Kidney (tissue), 14 donors: Measurements from ENCODE around the gene TBK1. TPM values are rescaled to one million over a fixed set of nuclear protein-coding genes. Genes with fewer than 3 reads are reported as not detected.

ENCODE experiments used
- DNase-seq, 5 donors: peaks; one replicate each; pipeline ENCODE4 v3.0.0-alpha.2; 2013 to 2020
- FAIRE-seq: peaks from 2 replicates; lab custom pipeline; 2012; peaks lifted over from hg19 to GRCh38; lab: Jason Lieb, UNC
- H3K27ac ChIP-seq, 2 donors: one replicate each; pipeline ENCODE4 v1.7.0; 2013; ENCODE audit warnings: low read depth in 2 of 2, low read length in 2 of 2, inconsistent platforms in 1 of 2
- H3K27me3 ChIP-seq: one replicate; pipeline ENCODE4 v1.7.1; 2013; ENCODE audit warnings: low read length, inconsistent platforms; ENCODE audit not compliant: control insufficient read depth, insufficient read depth
- H3K36me3 ChIP-seq, 3 donors: one replicate each; pipeline versions ENCODE4 v1.7.0 to v1.7.1; 2013; ENCODE audit warnings: low read length in 3 of 3, control low read depth in 1 of 3, inconsistent platforms in 1 of 3; ENCODE audit not compliant: insufficient read depth in 3 of 3, control insufficient read depth in 2 of 3
- H3K4me1 ChIP-seq, 3 donors: one replicate each; pipeline versions ENCODE4 v1.7.0 to v1.7.1; 2013; ENCODE audit warnings: low read length in 3 of 3, inconsistent platforms in 1 of 3, low read depth in 1 of 3; ENCODE audit not compliant: control insufficient read depth in 2 of 3, insufficient read depth in 2 of 3
- H3K4me3 ChIP-seq, 3 donors: one replicate each; pipeline versions ENCODE4 v1.7.0 to v1.8.1; 2013; ENCODE audit warnings: low read length in 3 of 3, control low read depth in 1 of 3, inconsistent platforms in 1 of 3
- H3K9ac ChIP-seq, 3 donors: one replicate each; pipeline versions ENCODE4 v1.7.0 to v1.7.1; 2013; ENCODE audit warnings: low read length in 3 of 3, control low read depth in 1 of 3, inconsistent platforms in 1 of 3
- H3K9me3 ChIP-seq, 3 donors: one replicate each; pipeline versions ENCODE4 v1.7.0 to v1.7.1; 2013; ENCODE audit warnings: low read length in 3 of 3, control low read depth in 1 of 3, inconsistent platforms in 1 of 3; ENCODE audit not compliant: control insufficient read depth in 2 of 3, insufficient read depth in 1 of 3
- CTCF ChIP-seq: IDR thresholded peaks from 3 replicates; pipeline ENCODE4 v1.5.1; 2012; ENCODE audit warnings: mild to moderate bottlenecking, moderate library complexity, borderline replicate concordance; ENCODE audit not compliant: insufficient read depth; ENCODE audit errors: extremely low read depth
- intact Hi-C: fragments of 100-400 bp; cut with DNase I; formaldehyde crosslinking; loops from one replicate; pipeline ENCODE4 v1.11.1; 2022
- polyA plus RNA-seq: library from polyadenylated mRNA; stranded (reverse); fragments of 350-450 nt; fragmentation: Illumina TruSeq; extraction: RNeasy Lipid Tissue Mini Kit (QIAGEN cat#74804); gene quantifications from one replicate; pipeline ENCODE4 v1.2.3, GENCODE V29; 2014; ENCODE audit warnings: low read depth, low replicate concordance; ENCODE audit not compliant: insufficient read depth
- total RNA-seq: library from RNA; stranded (reverse); fragmentation: NEBNext Ultra II Directional; extraction: Animal tissue kit (Norgen Biotek cat#: 25700); gene quantifications from one replicate; pipeline ENCODE4 v1.2.1, GENCODE V29; 2021
- donor health status: control.
- donor health status: control.
- donor health status: control.
- donor health status: control.
- donor health status: control.
- donor health status: DM: yes; HTN: yes; CAD: no.
- donor health status: Normal renal cell carcinoma (clear cell type).

Gene TBK1
- total and polyA plus RNA-seq, 2 donors from 2014 or later, result 9.7 to 21.7 TPM

GRCh38 chr12:64478661-64479060 is 26.7 kb downstream of the TBK1 start:
- Histone ChIP-seq H3K9ac (no peak overlapping the region), H3K4me3 (no peak overlapping the region), H3K27ac (no peak overlapping the region), H3K36me3 (peaks cover 5 to 30% (median 13%) of the 10 kb centered on the region in 3 donors), H3K9me3 (peaks cover 0 to 6% (median 0%) of the 10 kb centered on the region in 3 donors), H3K4me1 (no peaks in the 10 kb centered on the region), H3K27me3 (no peaks in the 10 kb centered on the region)
- no peak for FAIRE-seq
- no peak for DNase-seq
- intact Hi-C loops, result no loop called here
- no peak for TF ChIP-seq CTCF

GRCh38 chr12:64480148-64480547 is 28.2 kb downstream of the TBK1 start:
- no peaks in the 10 kb centered on the region for H3K27me3 ChIP-seq
- no peak overlapping the region for H3K9ac ChIP-seq
- H3K27ac ChIP-seq, result no peak overlapping the region
- peaks cover 0 to 6% (median 0%) of the 10 kb centered on the region in 3 donors for H3K9me3 ChIP-seq
- DNase-seq, result no peak
- FAIRE-seq, result no peak
- peaks cover 4 to 30% (median 6%) of the 10 kb centered on the region in 3 donors for H3K36me3 ChIP-seq
- no peak overlapping the region for H3K4me3 ChIP-seq
- intact Hi-C loops, result no loop called here
- no peak for TF ChIP-seq CTCF
- H3K4me1 ChIP-seq, result no peaks in the 10 kb centered on the region

GRCh38 chr12:64486657-64487056 is 34.7 kb downstream of the TBK1 start:
- intact Hi-C loops, result no loop called here
- Histone ChIP-seq H3K27ac (no peak overlapping the region), H3K36me3 (peaks cover 2 to 35% (median 8%) of the 10 kb centered on the region in 3 donors), H3K9me3 (no peaks in the 10 kb centered on the region), H3K4me3 (no peak overlapping the region), H3K4me1 (no peaks in the 10 kb centered on the region), H3K27me3 (no peaks in the 10 kb centered on the region), H3K9ac (no peak overlapping the region)
- DNase-seq (no peak), FAIRE-seq (no peak)
- no peak for TF ChIP-seq CTCF

- peaks cover 2 to 34% (median 12%) of the 10 kb centered on the region in 3 donors for H3K36me3 ChIP-seq
- H3K9ac ChIP-seq, result no peak overlapping the region
- no peaks in the 10 kb centered on the region for H3K4me1 ChIP-seq
- H3K9me3 ChIP-seq, result no peaks in the 10 kb centered on the region
- DNase-seq, result no peak
- intact Hi-C loops, result no loop called here
- no peak for TF ChIP-seq CTCF
- FAIRE-seq, result no peak
- no peaks in the 10 kb centered on the region for H3K27me3 ChIP-seq
- no peak overlapping the region for H3K4me3 ChIP-seq
- H3K27ac ChIP-seq, result no peak overlapping the region
Measured at GRCh38 chr12:64491718-64492117, 39.8 kb downstream of the TBK1 start.
